Sigmoid colon (tissue), 4 donors: Measurements from ENCODE around the gene MEGF11.

ENCODE experiments used
- CTCF ChIP-seq, 4 experiments: fragments of 450-650 bp in 3 of 4; fragments of 200-600 bp in 1 of 4; IDR thresholded peaks; one replicate each; pipeline ENCODE4 v1.5.1; 2016 to 2019; ENCODE audit warnings: antibody characterized with exemption in 4 of 4, mild to moderate bottlenecking in 3 of 4, moderate library complexity in 2 of 4
- EP300 ChIP-seq, 4 donors: sonication (generic); formaldehyde crosslinking; IDR thresholded peaks; one replicate each; pipeline ENCODE4 v1.6.1; 2017; ENCODE audit warnings: antibody characterized with exemption in 4 of 4

GRCh38 chr15:66145726-66146182 is 107.8 kb downstream of the MEGF11 start:
- TF ChIP-seq EP300 (IDR thresholded peaks at IDR 0.05) (no peak), CTCF (IDR thresholded peaks at IDR 0.05) (no peak)
